ENCODE measurements around the gene AGO1.
"Not testable (repeated sequence)": the region's sequence is repeated elsewhere in the genome, so short reads cannot be mapped to it uniquely, and the experiment has no call there.

The AGO1 gene

GRCh38 chr1:35925741-35926140 lies 42.7 kb downstream of the AGO1 start:
- DNase-seq, result no peak

- no peak for DNase-seq
These were observed 44.5 kb downstream of the AGO1 start for GRCh38 chr1:35927472-35927871.

GRCh38 chr1:35929730-35930592 lies 47.0 kb downstream of the AGO1 start:
- no peak for DNase-seq

- DNase-seq, result peak; percentile 69 to 85 (median 78)
These were observed 47.8 kb downstream of the AGO1 start, which contains the start of gene AGO3 for GRCh38 chr1:35930593-35931445. TSS of gene AGO3 (plus strand) at chr1:35931105. CDS start at chr1:35931427, 322 bp downstream.

GRCh38 chr1:35931446-35932157 lies 48.6 kb downstream of the AGO1 start:
- no peak for DNase-seq

- no peak for DNase-seq
These were observed 49.2 kb downstream of the AGO1 start for GRCh38 chr1:35932158-35932636.

GRCh38 chr1:35932941-35933340 lies 49.9 kb downstream of the AGO1 start:
- no peak for DNase-seq

GRCh38 chr1:35935442-35936388 lies 52.7 kb downstream of the AGO1 start:
- DNase-seq, result no peak

GRCh38 chr1:35936838-35937237 lies 53.8 kb downstream of the AGO1 start:
- no peak for DNase-seq

GRCh38 chr1:35939484-35939883 lies 56.5 kb downstream of the AGO1 start:
- DNase-seq, result no peak

- no peak for DNase-seq
These were observed 62.3 kb downstream of the AGO1 start for GRCh38 chr1:35945327-35945726.

- DNase-seq, result no peak
These were observed 64.5 kb downstream of the AGO1 start for GRCh38 chr1:35947547-35947946.

GRCh38 chr1:35958558-35958957 lies 75.5 kb downstream of the AGO1 start:
- no peak for DNase-seq

GRCh38 chr1:35959304-35959703 lies 76.3 kb downstream of the AGO1 start:
- no peak for DNase-seq

GRCh38 chr1:35962952-35963351 lies 79.9 kb downstream of the AGO1 start:
- no peak for DNase-seq

GRCh38 chr1:35964277-35964676 lies 81.3 kb downstream of the AGO1 start:
- not testable (repeated sequence) for DNase-seq

- no peak for DNase-seq
These were observed 85.4 kb downstream of the AGO1 start for GRCh38 chr1:35968396-35968795.

GRCh38 chr1:35971601-35972000 lies 88.6 kb downstream of the AGO1 start:
- DNase-seq, result no peak

GRCh38 chr1:35972631-35973030 lies 89.6 kb downstream of the AGO1 start:
- DNase-seq, result not testable (repeated sequence)

- DNase-seq, result no peak
These were observed 97.1 kb downstream of the AGO1 start for GRCh38 chr1:35980090-35980489.
